ENCODE data around the gene BTBD2.

Gene BTBD2

DNA sequence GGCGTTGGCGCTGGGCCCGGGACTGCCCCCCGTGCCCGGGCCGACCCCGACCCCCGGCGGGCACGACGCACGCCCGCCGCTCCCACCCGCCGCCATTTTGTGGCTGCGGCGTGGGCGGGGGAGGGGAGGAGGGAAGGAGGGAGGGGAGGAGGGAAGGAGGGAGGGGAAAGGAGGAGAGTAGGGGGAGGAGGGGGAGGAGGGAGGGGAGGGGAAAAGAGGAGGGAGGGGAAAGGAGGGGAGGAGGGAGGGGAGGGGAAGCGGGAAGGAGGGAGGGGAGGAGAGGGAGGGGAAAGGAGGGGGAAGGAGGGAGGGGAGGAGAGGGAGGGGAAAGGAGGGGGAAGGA, at the start of gene BTBD2:
BTBD2 (minus strand) TSS at position 107 of the 343 bp plus-strand sequence; CDS start at position 96, 11 bp downstream.
- peak; percentile 57 for DNase-seq
- Histone ChIP-seq H3K27ac (peak within 1 kb of the TSS; percentile 46), H3K27me3 (ENCODE audit: insufficient read depth, low read depth, severe bottlenecking) (no peaks in the 10 kb centered on the region), H3K4me3 (ENCODE audit: low read depth, low read length) (peak within 1 kb of the TSS; percentile 50), H3K9me3 (ENCODE audit: severe bottlenecking) (no peaks in the 10 kb centered on the region), H3K36me3 (peaks cover 10% of the 10 kb centered on the region; the same call in 1 of the 2 replicates)
- TF ChIP-seq, protein P1, sequence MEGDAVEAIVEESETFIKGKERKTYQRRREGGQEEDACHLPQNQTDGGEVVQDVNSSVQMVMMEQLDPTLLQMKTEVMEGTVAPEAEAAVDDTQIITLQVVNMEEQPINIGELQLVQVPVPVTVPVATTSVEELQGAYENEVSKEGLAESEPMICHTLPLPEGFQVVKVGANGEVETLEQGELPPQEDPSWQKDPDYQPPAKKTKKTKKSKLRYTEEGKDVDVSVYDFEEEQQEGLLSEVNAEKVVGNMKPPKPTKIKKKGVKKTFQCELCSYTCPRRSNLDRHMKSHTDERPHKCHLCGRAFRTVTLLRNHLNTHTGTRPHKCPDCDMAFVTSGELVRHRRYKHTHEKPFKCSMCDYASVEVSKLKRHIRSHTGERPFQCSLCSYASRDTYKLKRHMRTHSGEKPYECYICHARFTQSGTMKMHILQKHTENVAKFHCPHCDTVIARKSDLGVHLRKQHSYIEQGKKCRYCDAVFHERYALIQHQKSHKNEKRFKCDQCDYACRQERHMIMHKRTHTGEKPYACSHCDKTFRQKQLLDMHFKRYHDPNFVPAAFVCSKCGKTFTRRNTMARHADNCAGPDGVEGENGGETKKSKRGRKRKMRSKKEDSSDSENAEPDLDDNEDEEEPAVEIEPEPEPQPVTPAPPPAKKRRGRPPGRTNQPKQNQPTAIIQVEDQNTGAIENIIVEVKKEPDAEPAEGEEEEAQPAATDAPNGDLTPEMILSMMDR (IDR thresholded peaks at IDR 0.05; ENCODE audit: low read depth, low read length): no peak

DNA sequence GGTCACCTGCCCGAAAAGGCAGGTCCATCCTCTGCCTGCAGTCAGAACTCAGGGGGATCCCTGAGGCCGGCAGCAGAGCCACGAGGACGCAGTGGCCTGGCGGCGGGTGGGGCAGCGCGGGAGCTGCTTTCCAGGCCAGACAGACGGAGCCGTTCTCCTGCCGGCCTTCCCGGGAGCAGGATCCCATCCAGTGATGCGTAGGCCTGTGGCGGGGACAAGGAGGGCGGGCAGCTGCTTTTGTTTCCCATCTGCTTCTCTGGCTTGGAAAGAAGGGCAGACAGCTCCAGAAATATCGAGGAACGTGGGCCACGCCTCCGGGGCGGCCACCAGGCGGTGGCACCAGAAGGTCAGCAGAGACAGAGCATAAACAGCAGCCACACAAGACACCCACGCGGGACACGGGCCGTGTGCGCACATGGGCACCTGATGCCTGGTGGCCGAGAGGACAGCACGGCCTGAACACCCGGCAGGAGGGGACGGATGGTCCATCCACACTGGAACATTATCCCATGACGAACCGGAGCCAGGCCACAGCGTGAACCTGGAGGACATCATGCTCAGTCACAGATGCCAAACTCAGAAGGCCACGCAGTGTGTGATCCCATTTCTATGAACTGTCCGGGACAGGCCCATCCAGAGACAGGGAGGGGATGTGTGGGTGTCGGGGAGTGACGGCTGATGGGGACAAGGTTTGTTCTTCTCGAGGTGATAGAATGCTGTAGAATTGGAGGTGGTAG, 49.4 kb upstream of the BTBD2 start:
- Histone ChIP-seq H3K27ac (peak overlapping the region; percentile 53), H3K9me3 (ENCODE audit: severe bottlenecking) (no peaks in the 10 kb centered on the region), H3K4me3 (ENCODE audit: low read depth, low read length) (no peak overlapping the region), H3K36me3 (no peaks in the 10 kb centered on the region), H3K27me3 (ENCODE audit: insufficient read depth, low read depth, severe bottlenecking) (no peaks in the 10 kb centered on the region)
- peak; percentile 42 for DNase-seq
- TF ChIP-seq, protein P1 (IDR thresholded peaks at IDR 0.05; ENCODE audit: low read depth, low read length): 0 out of 2 replicates have a peak, but pooled peaks have one; percentile 10

DNA sequence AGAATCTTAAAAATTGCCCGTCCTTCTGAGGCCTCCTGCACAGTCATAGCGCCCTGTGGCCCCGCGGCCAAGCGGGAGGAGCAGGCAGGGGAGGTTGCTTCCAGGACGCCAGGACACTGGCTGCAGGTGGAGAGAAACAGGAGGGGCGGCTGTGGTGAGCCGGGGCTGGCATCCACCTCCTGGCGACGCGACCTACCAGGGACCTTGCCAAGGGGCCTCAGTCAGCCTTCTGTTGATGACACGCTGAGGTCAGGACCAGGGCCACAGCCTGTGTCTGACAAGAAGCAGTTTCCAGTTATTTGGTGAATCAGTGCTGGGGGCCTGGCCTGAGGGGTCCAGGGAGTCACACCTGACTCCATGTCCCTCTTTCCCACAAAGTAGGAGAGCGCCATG, 48.9 kb upstream of the BTBD2 start:
- Histone ChIP-seq H3K9me3 (ENCODE audit: severe bottlenecking) (no peaks in the 10 kb centered on the region), H3K27ac (peak overlapping the region; percentile 53), H3K4me3 (ENCODE audit: low read depth, low read length) (no peak overlapping the region), H3K36me3 (no peaks in the 10 kb centered on the region), H3K27me3 (ENCODE audit: insufficient read depth, low read depth, severe bottlenecking) (no peaks in the 10 kb centered on the region)
- TF ChIP-seq, protein P1 (IDR thresholded peaks at IDR 0.05; ENCODE audit: low read depth, low read length): no peak
- no peak for DNase-seq

DNA sequence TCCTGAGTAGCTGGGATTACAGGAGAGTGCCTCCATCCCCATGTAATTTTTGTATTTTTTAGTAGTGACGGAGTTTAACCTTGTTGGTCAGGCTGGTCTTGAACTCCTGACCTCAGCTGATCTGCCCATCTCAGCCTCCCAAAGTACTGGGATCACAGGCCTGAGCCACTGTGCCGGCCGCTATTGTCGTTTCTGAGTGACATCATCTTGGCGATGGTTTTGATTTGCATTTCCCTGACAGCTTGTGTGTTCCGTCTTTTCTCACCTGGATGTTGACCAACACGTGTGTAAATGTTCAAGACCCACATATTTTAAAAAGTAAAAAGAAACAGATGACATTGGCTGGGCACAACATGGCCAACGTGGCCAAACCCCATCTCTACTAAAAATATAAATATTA, 48.3 kb upstream of the BTBD2 start:
- TF ChIP-seq, protein P1 (IDR thresholded peaks at IDR 0.05; ENCODE audit: low read depth, low read length): no peak
- no peak overlapping the region for H3K27ac ChIP-seq
- no peak for DNase-seq

DNA sequence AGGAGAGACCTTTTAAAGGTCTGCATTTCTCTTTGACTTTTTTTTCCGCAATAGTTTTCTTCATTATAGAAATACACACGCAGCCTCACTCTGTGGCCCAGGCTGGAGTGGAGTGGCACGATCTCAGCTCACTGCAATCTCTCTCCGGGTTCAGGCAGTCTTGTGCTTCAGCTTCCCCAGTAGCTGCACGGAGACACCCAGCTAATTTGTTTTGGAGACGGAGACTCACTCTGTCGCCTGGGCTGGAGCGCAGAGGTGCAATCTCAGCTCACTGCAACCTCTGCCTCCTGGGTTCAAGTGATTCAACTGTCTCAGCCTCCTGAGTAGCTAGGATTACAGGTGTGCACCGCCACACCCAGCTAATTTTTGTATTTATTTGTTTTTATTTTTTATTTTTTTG, 47.3 kb upstream of the BTBD2 start:
- TF ChIP-seq, protein P1 (IDR thresholded peaks at IDR 0.05; ENCODE audit: low read depth, low read length): no peak
- no peak overlapping the region for H3K27ac ChIP-seq
- DNase-seq: no peak
- H3K9me3 ChIP-seq (ENCODE audit: severe bottlenecking): no peaks in the 10 kb centered on the region
- no peaks in the 10 kb centered on the region for H3K27me3 ChIP-seq (ENCODE audit: insufficient read depth, low read depth, severe bottlenecking)
- no peak overlapping the region for H3K4me3 ChIP-seq (ENCODE audit: low read depth, low read length)
- no peaks in the 10 kb centered on the region for H3K36me3 ChIP-seq

More for the DNA sequence above, 48.3 kb upstream of the BTBD2 start:
- Histone ChIP-seq H3K9me3 (ENCODE audit: severe bottlenecking) (no peaks in the 10 kb centered on the region), H3K36me3 (no peaks in the 10 kb centered on the region), H3K27me3 (ENCODE audit: insufficient read depth, low read depth, severe bottlenecking) (no peaks in the 10 kb centered on the region), H3K4me3 (ENCODE audit: low read depth, low read length) (no peak overlapping the region)

DNA sequence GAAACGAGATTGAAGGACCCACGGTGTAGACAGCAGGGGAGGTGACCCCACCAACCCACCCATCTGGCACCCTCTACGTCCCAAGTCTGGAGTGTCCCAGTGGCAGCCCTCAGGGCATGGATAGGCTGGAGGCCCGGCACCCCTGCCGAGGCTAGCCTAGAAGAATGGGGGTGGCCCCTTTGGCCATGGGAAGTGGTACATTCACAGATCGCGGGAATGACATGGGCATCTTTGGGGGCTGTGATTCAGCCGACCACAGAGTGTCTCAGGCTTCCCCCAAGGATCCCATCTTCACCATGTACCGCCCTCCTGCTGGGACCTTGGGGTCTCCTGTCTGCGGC, 46.8 kb upstream of the BTBD2 start:
- Histone ChIP-seq H3K9me3 (ENCODE audit: severe bottlenecking) (no peaks in the 10 kb centered on the region), H3K27me3 (ENCODE audit: insufficient read depth, low read depth, severe bottlenecking) (no peaks in the 10 kb centered on the region), H3K4me3 (ENCODE audit: low read depth, low read length) (peak overlapping the region; percentile 70), H3K27ac (peak overlapping the region; percentile 96), H3K36me3 (no peaks in the 10 kb centered on the region)
- TF ChIP-seq, protein P1 (IDR thresholded peaks at IDR 0.05; ENCODE audit: low read depth, low read length): no peak
- DNase-seq: no peak

Data from WERI-Rb-1 (cell line).